Activated CD4-positive, alpha-beta T cell treated with anti-CD3 and anti-CD28 coated beads, Interleukin-2, amount 50 U/mL, for 48 hours (primary cell): Measurements from ENCODE around the gene CPD.

Experiments
- DNase-seq, 2 experiments: peaks; one replicate each; pipeline ENCODE4 v3.0.0-alpha.2; 2020

CPD gene

GRCh38 chr17:30514895-30515596, 136.3 kb downstream of the CPD start:
- no peak for DNase-seq

- no peak for DNase-seq
These were observed 139.1 kb downstream of the CPD start for GRCh38 chr17:30517786-30518185.

- no peak for DNase-seq
These were observed 140.4 kb downstream of the CPD start for GRCh38 chr17:30519166-30519565.
